Coronary artery (tissue), 2 donors: ENCODE results near the gene SNX13.

ENCODE experiments used
- DNase-seq: peaks from one replicate; pipeline ENCODE4 v3.0.0-alpha.2; 2017; ENCODE audit warnings: low spot score
- H3K27ac ChIP-seq, 2 donors: fragments of 200-600 bp; sonication (generic); one replicate each; pipeline ENCODE4 v1.5.1; 2016 to 2019
- H3K4me3 ChIP-seq: fragments of 200-600 bp; sonication (generic); 2 replicates; pipeline ENCODE4 v1.5.1; 2016; ENCODE audit warnings: mild to moderate bottlenecking, moderate library complexity
- TF ChIP-seq, protein P1 (sequence below): fragments of 200-600 bp; sonication (generic); IDR thresholded peaks from one replicate; pipeline ENCODE4 v1.5.1; 2019; ENCODE audit warnings: antibody characterized with exemption

SNX13 gene

DNA sequence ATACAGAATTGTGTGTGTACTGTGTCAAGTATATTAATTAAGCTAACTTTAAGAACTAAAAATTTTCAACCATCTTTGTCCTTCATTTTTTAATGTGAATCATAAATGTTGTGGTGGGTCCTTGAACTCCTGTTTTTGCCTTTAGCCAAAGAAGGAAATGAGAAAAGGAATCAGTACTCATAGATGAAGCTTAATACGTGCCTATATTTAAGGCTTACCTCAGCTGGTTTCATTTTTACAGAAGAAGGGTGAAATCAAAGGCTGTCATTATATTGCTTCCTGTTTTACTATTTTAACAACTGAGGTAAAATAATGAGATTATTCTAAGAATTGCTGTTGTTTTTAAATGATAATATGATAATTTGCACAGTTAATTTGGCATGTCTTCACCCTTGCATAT lies 6.3 kb upstream of the SNX13 start:
- TF ChIP-seq, protein P1, sequence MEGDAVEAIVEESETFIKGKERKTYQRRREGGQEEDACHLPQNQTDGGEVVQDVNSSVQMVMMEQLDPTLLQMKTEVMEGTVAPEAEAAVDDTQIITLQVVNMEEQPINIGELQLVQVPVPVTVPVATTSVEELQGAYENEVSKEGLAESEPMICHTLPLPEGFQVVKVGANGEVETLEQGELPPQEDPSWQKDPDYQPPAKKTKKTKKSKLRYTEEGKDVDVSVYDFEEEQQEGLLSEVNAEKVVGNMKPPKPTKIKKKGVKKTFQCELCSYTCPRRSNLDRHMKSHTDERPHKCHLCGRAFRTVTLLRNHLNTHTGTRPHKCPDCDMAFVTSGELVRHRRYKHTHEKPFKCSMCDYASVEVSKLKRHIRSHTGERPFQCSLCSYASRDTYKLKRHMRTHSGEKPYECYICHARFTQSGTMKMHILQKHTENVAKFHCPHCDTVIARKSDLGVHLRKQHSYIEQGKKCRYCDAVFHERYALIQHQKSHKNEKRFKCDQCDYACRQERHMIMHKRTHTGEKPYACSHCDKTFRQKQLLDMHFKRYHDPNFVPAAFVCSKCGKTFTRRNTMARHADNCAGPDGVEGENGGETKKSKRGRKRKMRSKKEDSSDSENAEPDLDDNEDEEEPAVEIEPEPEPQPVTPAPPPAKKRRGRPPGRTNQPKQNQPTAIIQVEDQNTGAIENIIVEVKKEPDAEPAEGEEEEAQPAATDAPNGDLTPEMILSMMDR: no peak
- no peak for DNase-seq
- H3K4me3 ChIP-seq: peak overlapping the region; percentile 14
- no peak overlapping the region for H3K27ac ChIP-seq

DNA sequence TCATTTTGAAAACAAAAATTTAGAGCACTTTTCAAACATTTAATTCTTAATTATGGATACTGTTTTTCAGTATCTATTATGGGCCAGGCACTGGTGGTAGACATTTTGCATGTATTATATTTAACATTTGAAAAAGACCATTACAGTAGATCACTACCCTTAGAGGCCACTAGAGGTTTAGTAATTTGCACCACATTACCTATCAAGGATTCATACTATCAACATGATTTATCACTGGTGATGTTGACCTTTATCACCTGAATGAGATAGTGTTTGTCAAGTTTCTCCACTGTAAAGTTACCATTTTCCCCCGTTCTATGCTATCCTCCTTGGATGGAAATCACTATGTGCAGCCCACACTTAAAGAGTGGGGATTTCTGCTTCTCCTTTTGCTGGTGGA lies 4.4 kb upstream of the SNX13 start:
- TF ChIP-seq, protein P1: no peak
- DNase-seq: no peak
- Histone ChIP-seq H3K27ac (no peak overlapping the region), H3K4me3 (no peak overlapping the region)

DNA sequence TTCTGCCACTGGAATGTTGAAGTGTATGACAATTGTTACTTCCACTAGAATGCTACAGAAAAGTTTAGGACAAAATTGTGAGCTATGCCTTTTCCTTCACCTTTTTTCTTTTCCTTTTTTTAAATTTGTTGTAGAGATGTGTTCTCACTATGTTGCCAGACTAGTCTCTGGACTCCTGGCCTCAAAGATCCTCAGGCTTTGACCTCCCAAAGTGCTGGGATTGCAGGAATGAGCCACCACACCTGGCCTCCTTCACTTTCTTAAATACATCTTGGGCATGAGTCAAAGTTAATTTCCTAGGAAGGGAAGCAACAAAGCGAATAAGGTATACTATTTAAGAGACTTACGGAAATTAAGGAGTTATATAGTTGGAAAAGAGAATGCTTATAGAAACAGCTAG lies 2.7 kb upstream of the SNX13 start:
- TF ChIP-seq, protein P1: no peak
- no peak for DNase-seq
- H3K27ac ChIP-seq: no peak overlapping the region
- H3K4me3 ChIP-seq: no peak overlapping the region

DNA sequence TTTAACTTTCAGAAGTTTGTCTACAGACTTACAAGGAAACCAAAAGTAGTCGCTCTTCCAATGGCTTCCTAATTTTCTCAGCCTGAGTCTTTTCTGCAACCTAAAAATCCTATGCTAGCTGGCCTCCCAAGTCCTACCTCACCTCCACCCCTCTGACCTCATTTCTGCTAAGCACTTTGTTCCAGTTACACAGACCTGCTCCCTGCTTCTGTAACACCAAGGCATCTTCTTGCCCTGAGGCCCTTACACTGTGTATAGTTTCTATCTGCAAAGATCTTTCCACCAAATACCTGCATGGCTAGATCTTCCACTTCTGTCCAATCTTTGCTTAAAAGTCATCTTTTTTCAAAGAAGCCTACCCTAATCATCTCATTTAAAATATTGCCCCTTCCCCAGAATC lies 1.9 kb upstream of the SNX13 start:
- Histone ChIP-seq H3K27ac (no peak overlapping the region), H3K4me3 (no peak overlapping the region)
- TF ChIP-seq, protein P1: no peak
- no peak for DNase-seq

DNA sequence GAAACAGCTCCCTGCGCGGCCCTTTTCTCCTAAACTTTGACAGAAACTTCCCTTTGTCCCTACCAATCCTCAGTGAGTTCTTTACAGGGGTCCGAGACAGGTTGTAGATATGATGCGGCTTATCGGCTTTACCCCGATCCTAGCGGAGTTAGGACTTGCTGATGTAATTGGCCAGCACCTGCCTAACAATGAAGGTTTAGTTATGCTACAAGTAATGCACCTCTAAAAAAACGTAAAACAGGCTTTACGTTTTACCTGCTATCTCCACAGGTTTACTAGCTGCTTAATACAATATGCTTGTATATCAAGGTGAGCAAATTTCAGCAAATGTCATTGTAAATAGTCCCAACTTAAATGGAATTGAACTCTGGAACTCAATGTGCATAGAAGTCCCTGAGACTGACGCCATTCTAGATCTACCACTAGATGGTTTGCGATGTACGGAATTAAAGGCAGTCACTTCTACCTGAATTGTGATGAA lies 697 bp upstream of the SNX13 start:
- Histone ChIP-seq H3K4me3 (peak overlapping the region; percentile 97), H3K27ac (peak overlapping the region; percentile 95 to 98)
- DNase-seq: no peak
- TF ChIP-seq, protein P1: no peak

DNA sequence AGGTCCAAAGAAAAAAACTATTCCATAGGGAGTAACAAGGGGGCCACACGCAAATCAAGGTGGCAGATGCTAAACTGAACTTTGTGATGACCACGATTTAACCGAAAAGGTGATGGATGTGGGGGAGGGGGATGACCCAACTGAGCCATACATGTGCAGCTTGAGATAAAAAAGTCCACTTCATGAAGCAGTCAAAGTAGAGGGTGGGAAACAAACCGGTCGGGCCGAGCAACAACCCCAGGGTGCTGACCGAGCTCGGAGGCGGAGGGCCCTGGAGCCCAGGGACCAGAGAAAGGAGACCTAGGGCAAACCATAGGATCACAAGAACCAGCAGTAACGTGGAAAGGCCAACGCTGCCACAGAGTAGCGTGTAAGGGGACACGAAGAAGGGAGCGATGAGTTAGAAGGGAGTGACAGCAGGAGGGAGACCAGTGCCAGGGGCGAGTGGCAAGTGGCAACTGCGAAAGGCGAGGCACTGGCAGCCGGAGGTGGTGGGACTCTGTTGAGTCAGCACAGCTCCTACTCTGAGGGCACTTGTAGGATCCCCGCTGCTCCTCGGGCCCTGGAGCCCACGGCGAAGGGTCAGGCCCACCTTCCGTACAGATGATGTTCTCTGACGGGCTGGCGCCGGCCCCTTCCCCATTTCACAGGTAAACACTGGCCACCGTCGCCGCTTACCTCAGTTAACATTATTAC lies 540 bp downstream of the SNX13 start:
- H3K27ac ChIP-seq: peak overlapping the region; percentile 95 to 98
- peak; percentile 75 for DNase-seq
- TF ChIP-seq, protein P1: no peak
- peak overlapping the region; percentile 97 for H3K4me3 ChIP-seq

DNA sequence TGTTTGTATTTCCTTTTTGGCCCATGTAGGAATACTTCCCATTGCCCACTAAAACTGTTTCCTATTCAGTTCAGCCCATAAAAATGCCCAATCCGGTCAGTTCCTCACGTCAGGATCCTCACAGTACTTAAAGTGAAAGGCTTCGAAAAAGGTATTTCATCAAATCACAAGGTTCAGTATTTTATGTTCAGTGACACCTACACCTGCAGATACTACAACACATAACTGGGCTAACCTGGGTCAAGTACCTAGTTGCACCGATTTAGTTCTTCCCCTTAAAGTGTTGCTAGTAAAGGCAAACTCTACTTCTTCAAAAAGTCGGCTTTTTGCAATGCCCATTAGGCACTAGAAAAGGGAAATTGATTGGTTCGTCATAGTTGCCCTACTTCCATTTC lies 1.1 kb downstream of the SNX13 start:
- no peak for DNase-seq
- TF ChIP-seq, protein P1: no peak
- peak overlapping the region; percentile 97 for H3K4me3 ChIP-seq
- H3K27ac ChIP-seq: peak overlapping the region; percentile 95 to 98
